ENCODE measurements around the gene CFAP58.

DNA sequence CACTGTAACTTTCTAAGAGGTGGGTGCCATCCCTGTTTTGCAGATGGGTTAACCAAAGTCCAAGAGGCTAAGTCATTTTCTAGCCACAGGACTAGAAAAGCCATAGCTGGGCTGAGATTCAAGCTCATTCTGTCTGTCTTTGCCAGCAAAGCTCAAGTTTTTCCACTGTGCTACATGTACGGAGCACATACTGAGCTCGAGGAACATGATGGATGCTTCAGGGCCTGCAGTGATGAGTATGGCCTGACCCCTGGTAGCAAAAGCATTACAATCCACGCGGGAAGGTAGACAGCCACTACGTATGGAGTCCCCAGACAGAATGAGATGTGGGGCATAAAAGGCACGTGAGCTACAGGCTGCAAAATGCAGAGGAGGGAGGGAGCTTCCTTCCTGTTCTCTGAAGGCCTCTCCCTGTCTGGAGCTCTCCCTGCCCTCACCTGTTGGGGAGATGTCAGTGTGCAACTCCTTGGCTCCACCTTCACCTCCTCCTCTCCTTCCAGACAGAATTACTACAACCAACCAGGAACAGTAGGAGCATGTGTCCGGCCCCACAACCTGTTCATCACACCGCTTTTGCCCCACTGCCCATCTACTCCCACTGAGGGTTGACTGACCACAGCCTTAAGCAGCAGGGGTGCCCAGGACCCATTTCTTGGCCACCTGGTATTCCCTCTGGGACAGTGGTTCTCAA is 31.8 kb upstream of the CFAP58 start:
- TF ChIP-seq, protein P1, sequence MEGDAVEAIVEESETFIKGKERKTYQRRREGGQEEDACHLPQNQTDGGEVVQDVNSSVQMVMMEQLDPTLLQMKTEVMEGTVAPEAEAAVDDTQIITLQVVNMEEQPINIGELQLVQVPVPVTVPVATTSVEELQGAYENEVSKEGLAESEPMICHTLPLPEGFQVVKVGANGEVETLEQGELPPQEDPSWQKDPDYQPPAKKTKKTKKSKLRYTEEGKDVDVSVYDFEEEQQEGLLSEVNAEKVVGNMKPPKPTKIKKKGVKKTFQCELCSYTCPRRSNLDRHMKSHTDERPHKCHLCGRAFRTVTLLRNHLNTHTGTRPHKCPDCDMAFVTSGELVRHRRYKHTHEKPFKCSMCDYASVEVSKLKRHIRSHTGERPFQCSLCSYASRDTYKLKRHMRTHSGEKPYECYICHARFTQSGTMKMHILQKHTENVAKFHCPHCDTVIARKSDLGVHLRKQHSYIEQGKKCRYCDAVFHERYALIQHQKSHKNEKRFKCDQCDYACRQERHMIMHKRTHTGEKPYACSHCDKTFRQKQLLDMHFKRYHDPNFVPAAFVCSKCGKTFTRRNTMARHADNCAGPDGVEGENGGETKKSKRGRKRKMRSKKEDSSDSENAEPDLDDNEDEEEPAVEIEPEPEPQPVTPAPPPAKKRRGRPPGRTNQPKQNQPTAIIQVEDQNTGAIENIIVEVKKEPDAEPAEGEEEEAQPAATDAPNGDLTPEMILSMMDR (IDR thresholded peaks at IDR 0.05) = no peak
- TF ChIP-seq POLR2A (IDR thresholded peaks at IDR 0.05) = peak; percentile 10

All from prostate gland (tissue), 2 donors.